Measurements from ENCODE around the gene CFB. TPM values are rescaled to one million over a fixed set of nuclear protein-coding genes. Genes with fewer than 3 reads are reported as not detected.
A peak's percentile ranks its signal among the peaks of the same experiment; 100 is the strongest.

Gene CFB
- total and polyA plus RNA-seq, 2 of the 13 experiments (the other 11 are each of a cell fraction or from before 2014, with no cell fraction given) = 171 to 513 TPM

DNA sequence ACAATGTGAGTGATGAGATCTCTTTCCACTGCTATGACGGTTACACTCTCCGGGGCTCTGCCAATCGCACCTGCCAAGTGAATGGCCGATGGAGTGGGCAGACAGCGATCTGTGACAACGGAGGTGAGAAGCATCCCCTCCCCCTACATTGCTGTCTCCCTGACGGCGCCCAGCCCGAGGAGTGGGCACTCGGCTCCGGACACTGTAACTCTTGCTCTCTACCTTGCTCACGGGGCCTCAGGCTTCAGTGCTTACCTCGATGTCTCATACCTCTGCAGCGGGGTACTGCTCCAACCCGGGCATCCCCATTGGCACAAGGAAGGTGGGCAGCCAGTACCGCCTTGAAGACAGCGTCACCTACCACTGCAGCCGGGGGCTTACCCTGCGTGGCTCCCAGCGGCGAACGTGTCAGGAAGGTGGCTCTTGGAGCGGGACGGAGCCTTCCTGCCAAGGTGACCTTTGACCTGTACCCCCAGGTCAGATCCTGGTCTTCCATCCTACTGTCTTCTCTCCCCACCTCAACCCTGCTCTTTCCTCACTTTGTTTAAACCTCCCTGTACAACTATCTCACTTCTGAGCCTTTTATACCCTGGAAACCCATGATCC, 1.3 kb downstream of the CFB start (continued):
- TF ChIP-seq, protein P1, sequence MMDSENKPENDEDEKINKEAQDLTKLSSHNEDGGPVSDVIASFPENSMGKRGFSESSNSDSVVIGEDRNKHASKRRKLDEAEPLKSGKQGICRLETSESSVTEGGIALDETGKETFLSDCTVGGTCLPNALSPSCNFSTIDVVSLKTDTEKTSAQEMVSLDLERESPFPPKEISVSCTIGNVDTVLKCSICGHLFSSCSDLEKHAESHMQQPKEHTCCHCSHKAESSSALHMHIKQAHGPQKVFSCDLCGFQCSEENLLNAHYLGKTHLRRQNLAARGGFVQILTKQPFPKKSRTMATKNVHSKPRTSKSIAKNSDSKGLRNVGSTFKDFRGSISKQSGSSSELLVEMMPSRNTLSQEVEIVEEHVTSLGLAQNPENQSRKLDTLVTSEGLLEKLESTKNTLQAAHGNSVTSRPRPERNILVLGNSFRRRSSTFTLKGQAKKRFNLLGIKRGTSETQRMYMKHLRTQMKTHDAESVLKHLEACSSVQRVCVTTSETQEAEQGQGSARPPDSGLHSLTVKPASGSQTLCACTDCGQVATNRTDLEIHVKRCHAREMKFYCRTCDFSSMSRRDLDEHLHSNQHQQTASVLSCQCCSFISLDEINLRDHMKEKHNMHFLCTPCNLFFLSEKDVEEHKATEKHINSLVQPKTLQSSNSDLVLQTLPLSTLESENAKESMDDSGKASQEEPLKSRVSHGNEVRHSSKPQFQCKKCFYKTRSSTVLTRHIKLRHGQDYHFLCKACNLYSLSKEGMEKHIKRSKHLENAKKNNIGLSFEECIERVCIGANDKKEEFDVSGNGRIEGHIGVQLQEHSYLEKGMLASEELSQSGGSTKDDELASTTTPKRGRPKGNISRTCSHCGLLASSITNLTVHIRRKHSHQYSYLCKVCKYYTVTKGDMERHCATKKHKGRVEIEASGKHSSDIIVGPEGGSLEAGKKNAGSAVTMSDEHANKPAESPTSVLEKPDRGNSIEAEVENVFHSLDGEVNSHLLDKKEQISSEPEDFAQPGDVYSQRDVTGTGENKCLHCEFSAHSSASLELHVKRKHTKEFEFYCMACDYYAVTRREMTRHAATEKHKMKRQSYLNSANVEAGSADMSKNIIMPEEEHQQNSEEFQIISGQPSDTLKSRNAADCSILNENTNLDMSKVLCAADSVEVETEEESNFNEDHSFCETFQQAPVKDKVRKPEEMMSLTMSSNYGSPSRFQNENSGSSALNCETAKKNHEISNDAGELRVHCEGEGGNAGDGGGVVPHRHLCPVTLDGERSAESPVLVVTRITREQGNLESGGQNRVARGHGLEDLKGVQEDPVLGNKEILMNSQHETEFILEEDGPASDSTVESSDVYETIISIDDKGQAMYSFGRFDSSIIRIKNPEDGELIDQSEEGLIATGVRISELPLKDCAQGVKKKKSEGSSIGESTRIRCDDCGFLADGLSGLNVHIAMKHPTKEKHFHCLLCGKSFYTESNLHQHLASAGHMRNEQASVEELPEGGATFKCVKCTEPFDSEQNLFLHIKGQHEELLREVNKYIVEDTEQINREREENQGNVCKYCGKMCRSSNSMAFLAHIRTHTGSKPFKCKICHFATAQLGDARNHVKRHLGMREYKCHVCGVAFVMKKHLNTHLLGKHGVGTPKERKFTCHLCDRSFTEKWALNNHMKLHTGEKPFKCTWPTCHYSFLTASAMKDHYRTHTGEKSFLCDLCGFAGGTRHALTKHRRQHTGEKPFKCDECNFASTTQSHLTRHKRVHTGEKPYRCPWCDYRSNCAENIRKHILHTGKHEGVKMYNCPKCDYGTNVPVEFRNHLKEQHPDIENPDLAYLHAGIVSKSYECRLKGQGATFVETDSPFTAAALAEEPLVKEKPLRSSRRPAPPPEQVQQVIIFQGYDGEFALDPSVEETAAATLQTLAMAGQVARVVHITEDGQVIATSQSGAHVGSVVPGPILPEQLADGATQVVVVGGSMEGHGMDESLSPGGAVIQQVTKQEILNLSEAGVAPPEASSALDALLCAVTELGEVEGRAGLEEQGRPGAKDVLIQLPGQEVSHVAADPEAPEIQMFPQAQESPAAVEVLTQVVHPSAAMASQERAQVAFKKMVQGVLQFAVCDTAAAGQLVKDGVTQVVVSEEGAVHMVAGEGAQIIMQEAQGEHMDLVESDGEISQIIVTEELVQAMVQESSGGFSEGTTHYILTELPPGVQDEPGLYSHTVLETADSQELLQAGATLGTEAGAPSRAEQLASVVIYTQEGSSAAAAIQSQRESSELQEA (CRISPR knock-in tag; IDR thresholded peaks at IDR 0.05; ENCODE audit: not compliant biosample characterization) = no peak
- TF ChIP-seq ZNF746 (CRISPR knock-in tag; IDR thresholded peaks at IDR 0.05) = peak; percentile 26; the same call in 1 of the 2 replicates
- TF ChIP-seq HIVEP1 (CRISPR knock-in tag; IDR thresholded peaks at IDR 0.05) = no peak
- peak; percentile 69 for TF ChIP-seq NR2F6 (IDR thresholded peaks at IDR 0.05)
- peak; percentile 53; the same call in 1 of the 2 replicates for TF ChIP-seq NR2F6 (CRISPR knock-in tag; IDR thresholded peaks at IDR 0.05)
- no peak for TF ChIP-seq MAZ (IDR thresholded peaks at IDR 0.05; ENCODE audit: borderline replicate concordance, low read depth, low read length)
- 0 out of 2 replicates have a peak, but pooled peaks have one; percentile 7 for TF ChIP-seq MAZ (CRISPR knock-in tag; IDR thresholded peaks at IDR 0.05; ENCODE audit: low read depth)
- TF ChIP-seq NFAT5 (CRISPR knock-in tag; IDR thresholded peaks at IDR 0.05) = 0 out of 2 replicates have a peak, but pooled peaks have one; percentile 53
- TF ChIP-seq HIC2 (CRISPR knock-in tag; IDR thresholded peaks at IDR 0.05; ENCODE audit: low read depth) = 0 out of 2 replicates have a peak, but pooled peaks have one; percentile 20
- no peak for TF ChIP-seq KLF12 (CRISPR knock-in tag; IDR thresholded peaks at IDR 0.05; ENCODE audit: borderline replicate concordance)
- no peak for TF ChIP-seq POLR2A (IDR thresholded peaks at IDR 0.05; ENCODE audit: insufficient read depth in 1 of 2, low read depth in 2 of 2, low read length in 2 of 2)
- TF ChIP-seq RFXANK (CRISPR knock-in tag; IDR thresholded peaks at IDR 0.05) = no peak
- TF ChIP-seq GZF1 (CRISPR knock-in tag; IDR thresholded peaks at IDR 0.05) = no peak
- no peak for TF ChIP-seq SOX6 (IDR thresholded peaks at IDR 0.05)
- TF ChIP-seq SOX6 (CRISPR knock-in tag; IDR thresholded peaks at IDR 0.05) = no peak
- no peak for TF ChIP-seq NFRKB (IDR thresholded peaks at IDR 0.05)
